ENCODE measurements around the gene GOLGA7B.

GOLGA7B gene

DNA sequence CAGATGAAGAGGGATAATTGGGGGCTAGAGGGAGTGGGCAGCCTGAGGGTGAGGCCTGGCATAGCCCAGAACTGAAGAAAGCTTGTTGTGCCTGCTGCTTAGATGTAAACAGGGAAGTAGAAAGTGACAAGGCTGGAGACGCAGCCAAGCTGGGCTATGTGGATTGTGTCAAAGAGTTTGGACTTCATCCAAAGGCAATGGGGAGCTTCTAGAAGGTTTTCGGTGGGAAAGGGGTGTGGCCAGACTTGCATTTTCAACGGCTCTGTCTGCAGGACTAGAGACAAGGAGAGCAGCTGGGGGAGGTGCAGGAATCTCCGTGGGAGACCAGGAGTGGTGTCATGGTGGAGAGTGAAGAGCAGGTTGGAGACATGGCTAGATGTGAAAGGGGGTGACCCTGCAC lies 48.8 kb downstream of the GOLGA7B start:
- Histone ChIP-seq H3K9me3 (replicated peaks; ENCODE audit: low read length) (no peaks in the 10 kb centered on the region), H3K4me3 (ENCODE audit: low read length) (no peak overlapping the region), H3K27me3 (ENCODE audit: control insufficient read depth, insufficient read depth, low read length) (peaks cover 62% of the 10 kb centered on the region), H3K4me2 (ENCODE audit: low read length) (no peak overlapping the region), H3K9ac (ENCODE audit: low read depth, low read length) (no peak overlapping the region), H3K4me1 (ENCODE audit: control insufficient read depth, insufficient read depth, low read length) (no peaks in the 10 kb centered on the region), H3K36me3 (ENCODE audit: insufficient read depth, low read length) (no peaks in the 10 kb centered on the region)

DNA sequence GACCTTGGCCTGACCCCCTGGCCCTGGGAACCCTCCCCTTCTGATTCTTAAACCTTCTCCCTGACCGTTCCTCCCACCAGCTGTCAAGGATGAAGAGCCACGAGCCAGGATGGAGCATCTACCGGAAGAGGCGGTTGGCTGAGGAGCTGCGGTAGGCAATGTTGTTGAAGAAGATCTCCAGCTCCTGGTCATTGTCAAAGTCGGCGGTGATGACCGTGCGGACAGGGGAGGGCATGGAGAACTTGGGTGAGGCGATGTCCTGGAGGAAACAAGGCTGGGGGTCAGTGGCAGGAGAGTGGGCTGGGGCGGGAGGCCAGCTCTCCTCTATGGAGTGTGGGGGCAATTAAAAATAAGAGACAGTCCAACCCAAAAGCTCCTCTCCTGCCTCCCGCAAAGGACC lies 51.7 kb downstream of the GOLGA7B start:
- Histone ChIP-seq H3K4me1 (ENCODE audit: control insufficient read depth, insufficient read depth, low read length) (no peaks in the 10 kb centered on the region), H3K4me3 (ENCODE audit: low read length) (no peak overlapping the region), H3K27me3 (ENCODE audit: control insufficient read depth, insufficient read depth, low read length) (peaks cover 61% of the 10 kb centered on the region), H3K9me3 (replicated peaks; ENCODE audit: low read length) (no peaks in the 10 kb centered on the region), H3K4me2 (ENCODE audit: low read length) (no peak overlapping the region), H3K9ac (ENCODE audit: low read depth, low read length) (no peak overlapping the region), H3K36me3 (ENCODE audit: insufficient read depth, low read length) (no peaks in the 10 kb centered on the region)

DNA sequence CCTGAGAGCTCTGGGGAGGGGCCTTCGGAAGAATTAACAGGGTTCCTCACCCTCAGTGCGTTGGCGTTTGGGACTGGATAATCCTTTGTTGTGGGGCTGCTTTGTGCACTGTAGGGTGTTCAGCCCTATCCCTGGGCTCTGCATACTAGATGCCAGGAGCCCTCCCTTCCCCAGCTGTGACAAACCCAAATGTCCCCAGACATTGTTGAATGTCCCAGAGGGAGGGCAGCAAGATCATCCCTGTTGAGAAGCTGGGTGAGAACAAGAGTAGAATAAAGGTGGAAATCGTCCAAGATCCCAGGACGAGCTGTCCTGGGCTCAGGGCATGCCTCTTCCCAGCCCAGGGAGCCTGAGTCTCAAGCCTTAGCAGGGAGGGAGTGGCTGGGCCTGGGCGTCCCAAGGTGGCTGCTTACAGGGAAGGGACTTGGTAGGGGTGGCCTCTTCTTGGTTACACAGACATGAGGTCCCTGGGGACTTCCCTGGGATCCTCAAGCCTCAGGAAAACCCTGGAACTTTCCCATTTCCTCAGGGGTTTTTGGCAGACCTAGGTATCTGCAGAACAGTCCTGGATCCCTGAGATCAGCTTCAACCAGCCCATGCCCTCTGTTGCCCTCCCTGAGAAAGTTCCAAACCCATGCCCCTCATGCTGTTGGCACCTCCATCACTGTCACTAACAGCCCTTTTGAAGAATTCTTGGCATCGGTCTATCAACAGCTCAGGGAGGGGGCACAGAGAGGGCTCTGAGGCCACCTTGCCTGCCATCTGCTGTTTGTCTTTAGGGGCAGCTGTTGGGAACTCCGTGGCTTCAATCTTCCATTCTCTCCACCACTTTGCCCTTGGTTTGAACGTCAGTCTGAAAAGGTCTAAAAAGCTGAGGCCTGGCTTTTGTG lies 53.7 kb downstream of the GOLGA7B start:
- Histone ChIP-seq H3K4me1 (ENCODE audit: control insufficient read depth, insufficient read depth, low read length) (no peaks in the 10 kb centered on the region), H3K27me3 (ENCODE audit: control insufficient read depth, insufficient read depth, low read length) (peaks cover 65% of the 10 kb centered on the region), H3K9ac (ENCODE audit: low read depth, low read length) (no peak overlapping the region)

GRCh38 chr10:97904018-97904381 lies 54.4 kb downstream of the GOLGA7B start:
- Histone ChIP-seq H3K4me3 (ENCODE audit: low read length) (no peak overlapping the region), H3K9ac (ENCODE audit: low read depth, low read length) (no peak overlapping the region), H3K4me1 (ENCODE audit: control insufficient read depth, insufficient read depth, low read length) (no peaks in the 10 kb centered on the region), H3K27me3 (ENCODE audit: control insufficient read depth, insufficient read depth, low read length) (peaks cover 63% of the 10 kb centered on the region), H3K9me3 (replicated peaks; ENCODE audit: low read length) (no peaks in the 10 kb centered on the region), H3K4me2 (ENCODE audit: low read length) (no peak overlapping the region), H3K36me3 (ENCODE audit: insufficient read depth, low read length) (no peaks in the 10 kb centered on the region)

More for the DNA sequence above, 53.7 kb downstream of the GOLGA7B start:
- Histone ChIP-seq H3K4me3 (ENCODE audit: low read length) (no peak overlapping the region), H3K9me3 (replicated peaks; ENCODE audit: low read length) (no peaks in the 10 kb centered on the region), H3K4me2 (ENCODE audit: low read length) (no peak overlapping the region), H3K36me3 (ENCODE audit: insufficient read depth, low read length) (no peaks in the 10 kb centered on the region)

GRCh38 chr10:97904576-97904975 lies 54.9 kb downstream of the GOLGA7B start:
- no peak overlapping the region for H3K4me3 ChIP-seq (ENCODE audit: low read length)

DNA sequence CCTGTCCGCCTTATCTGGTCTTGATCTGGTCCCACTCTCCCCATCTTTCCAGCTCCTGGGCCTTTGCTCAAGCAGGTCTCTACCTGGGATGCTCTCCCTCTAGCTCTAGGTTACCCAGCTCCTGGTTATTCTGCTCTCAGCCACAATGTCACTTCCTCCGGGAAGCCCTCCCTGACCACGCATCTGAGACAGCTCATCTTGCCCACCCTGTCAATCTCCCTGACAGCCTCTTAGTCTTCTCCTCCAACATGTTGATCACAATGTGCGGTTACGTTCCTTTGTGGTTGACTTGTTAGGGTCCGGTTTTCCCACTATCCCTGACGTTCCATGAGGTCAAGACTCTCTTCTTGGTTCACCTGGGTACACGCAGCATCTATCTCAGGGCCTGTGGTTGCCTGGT lies 55.6 kb downstream of the GOLGA7B start:
- H3K36me3 ChIP-seq (ENCODE audit: insufficient read depth, low read length), result no peaks in the 10 kb centered on the region
- no peaks in the 10 kb centered on the region for H3K9me3 ChIP-seq (replicated peaks; ENCODE audit: low read length)
- H3K4me3 ChIP-seq (ENCODE audit: low read length), result no peak overlapping the region
- peaks cover 66% of the 10 kb centered on the region for H3K27me3 ChIP-seq (ENCODE audit: control insufficient read depth, insufficient read depth, low read length)
- H3K9ac ChIP-seq (ENCODE audit: low read depth, low read length), result no peak overlapping the region
- H3K4me2 ChIP-seq (ENCODE audit: low read length), result no peak overlapping the region
- H3K4me1 ChIP-seq (ENCODE audit: control insufficient read depth, insufficient read depth, low read length), result no peaks in the 10 kb centered on the region

More at GRCh38 chr10:97904576-97904975, 54.9 kb downstream of the GOLGA7B start:
- H3K27me3 ChIP-seq (ENCODE audit: control insufficient read depth, insufficient read depth, low read length), result peaks cover 63% of the 10 kb centered on the region
- no peaks in the 10 kb centered on the region for H3K4me1 ChIP-seq (ENCODE audit: control insufficient read depth, insufficient read depth, low read length)
- no peak overlapping the region for H3K4me2 ChIP-seq (ENCODE audit: low read length)
- no peaks in the 10 kb centered on the region for H3K9me3 ChIP-seq (replicated peaks; ENCODE audit: low read length)
- no peaks in the 10 kb centered on the region for H3K36me3 ChIP-seq (ENCODE audit: insufficient read depth, low read length)
- no peak overlapping the region for H3K9ac ChIP-seq (ENCODE audit: low read depth, low read length)

DNA sequence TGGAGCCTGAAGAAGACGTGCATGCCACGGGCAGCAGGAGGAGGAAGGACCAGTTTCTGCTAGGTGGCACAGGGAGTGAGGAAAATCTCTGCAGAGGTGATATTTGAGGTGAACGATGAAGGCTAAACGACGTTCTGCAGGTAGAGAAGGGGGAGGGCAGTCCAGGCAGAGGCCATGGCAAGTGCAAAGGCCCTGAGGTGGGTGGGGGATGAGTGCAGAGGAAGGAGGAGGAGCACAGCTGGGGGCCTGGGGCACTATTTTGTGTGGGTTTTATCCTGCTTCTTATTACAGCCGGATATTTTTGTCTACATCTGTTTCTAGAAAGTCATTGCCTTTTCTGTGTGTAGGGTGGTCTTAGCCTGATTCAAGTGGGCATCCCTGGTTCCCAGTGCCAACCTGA lies 57.6 kb downstream of the GOLGA7B start:
- Histone ChIP-seq H3K9me3 (replicated peaks; ENCODE audit: low read length) (no peaks in the 10 kb centered on the region), H3K4me3 (ENCODE audit: low read length) (no peak overlapping the region), H3K4me2 (ENCODE audit: low read length) (no peak overlapping the region), H3K27me3 (ENCODE audit: control insufficient read depth, insufficient read depth, low read length) (peaks cover 75% of the 10 kb centered on the region), H3K9ac (ENCODE audit: low read depth, low read length) (no peak overlapping the region), H3K36me3 (ENCODE audit: insufficient read depth, low read length) (no peaks in the 10 kb centered on the region), H3K4me1 (ENCODE audit: control insufficient read depth, insufficient read depth, low read length) (no peaks in the 10 kb centered on the region)

DNA sequence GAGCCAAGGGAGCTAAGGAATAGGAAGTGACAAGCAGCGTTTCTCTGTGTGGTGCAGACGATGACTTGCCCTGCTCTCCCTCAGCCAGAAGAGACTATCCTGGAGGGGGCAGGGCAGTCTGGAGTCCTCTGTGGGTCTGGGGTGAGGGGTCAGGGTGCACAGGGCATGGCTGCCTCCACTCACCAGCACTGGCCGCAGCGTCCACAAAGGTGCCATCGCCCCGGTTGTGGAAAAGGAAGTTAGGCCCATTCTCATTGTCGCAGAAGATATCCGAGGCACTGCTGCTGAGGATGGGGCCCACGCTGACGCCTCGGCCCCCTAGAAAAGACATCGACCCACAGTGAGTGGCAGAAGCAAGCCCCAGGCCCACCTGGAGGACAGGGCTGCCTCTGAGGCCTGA lies 58.2 kb downstream of the GOLGA7B start:
- Histone ChIP-seq H3K4me2 (ENCODE audit: low read length) (no peak overlapping the region), H3K36me3 (ENCODE audit: insufficient read depth, low read length) (no peaks in the 10 kb centered on the region), H3K4me1 (ENCODE audit: control insufficient read depth, insufficient read depth, low read length) (no peaks in the 10 kb centered on the region), H3K4me3 (ENCODE audit: low read length) (no peak overlapping the region), H3K9ac (ENCODE audit: low read depth, low read length) (no peak overlapping the region), H3K27me3 (ENCODE audit: control insufficient read depth, insufficient read depth, low read length) (peaks cover 81% of the 10 kb centered on the region), H3K9me3 (replicated peaks; ENCODE audit: low read length) (no peaks in the 10 kb centered on the region)

GRCh38 chr10:97910661-97911060 lies 61.0 kb downstream of the GOLGA7B start:
- Histone ChIP-seq H3K36me3 (ENCODE audit: insufficient read depth, low read length) (no peaks in the 10 kb centered on the region), H3K4me2 (ENCODE audit: low read length) (no peak overlapping the region), H3K9me3 (replicated peaks; ENCODE audit: low read length) (no peaks in the 10 kb centered on the region), H3K9ac (ENCODE audit: low read depth, low read length) (no peak overlapping the region), H3K4me3 (ENCODE audit: low read length) (no peak overlapping the region), H3K27me3 (ENCODE audit: control insufficient read depth, insufficient read depth, low read length) (peaks cover 76% of the 10 kb centered on the region), H3K4me1 (ENCODE audit: control insufficient read depth, insufficient read depth, low read length) (no peaks in the 10 kb centered on the region)

DNA sequence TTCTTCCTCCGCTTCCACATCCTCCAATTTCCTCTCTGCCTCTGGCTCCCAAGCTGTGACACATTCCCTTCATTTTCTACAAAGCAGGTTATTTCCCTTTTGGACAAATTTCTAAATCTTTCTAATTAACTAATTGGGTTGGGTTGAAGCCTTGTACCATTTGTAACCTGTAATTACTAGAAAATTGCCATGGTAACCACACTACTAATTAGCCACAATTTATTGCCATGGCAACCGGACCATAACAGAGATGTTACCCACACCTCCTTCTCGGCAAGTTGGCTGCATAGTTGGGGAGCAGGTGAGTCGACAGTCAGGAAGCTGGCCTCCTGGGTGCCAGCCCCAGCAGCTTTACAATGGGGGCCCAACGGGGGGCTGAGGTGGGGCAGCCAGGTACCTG lies 61.6 kb downstream of the GOLGA7B start:
- no peaks in the 10 kb centered on the region for H3K36me3 ChIP-seq (ENCODE audit: insufficient read depth, low read length)
- peaks cover 76% of the 10 kb centered on the region for H3K27me3 ChIP-seq (ENCODE audit: control insufficient read depth, insufficient read depth, low read length)
- no peaks in the 10 kb centered on the region for H3K9me3 ChIP-seq (replicated peaks; ENCODE audit: low read length)
- no peak overlapping the region for H3K9ac ChIP-seq (ENCODE audit: low read depth, low read length)
- no peak overlapping the region for H3K4me3 ChIP-seq (ENCODE audit: low read length)
- H3K4me2 ChIP-seq (ENCODE audit: low read length), result no peak overlapping the region
- no peaks in the 10 kb centered on the region for H3K4me1 ChIP-seq (ENCODE audit: control insufficient read depth, insufficient read depth, low read length)

- Histone ChIP-seq H3K36me3 (ENCODE audit: insufficient read depth, low read length) (no peaks in the 10 kb centered on the region), H3K4me1 (ENCODE audit: control insufficient read depth, insufficient read depth, low read length) (no peaks in the 10 kb centered on the region), H3K9me3 (replicated peaks; ENCODE audit: low read length) (no peaks in the 10 kb centered on the region), H3K4me2 (ENCODE audit: low read length) (no peak overlapping the region), H3K4me3 (ENCODE audit: low read length) (no peak overlapping the region), H3K27me3 (ENCODE audit: control insufficient read depth, insufficient read depth, low read length) (peaks cover 78% of the 10 kb centered on the region), H3K9ac (ENCODE audit: low read depth, low read length) (no peak overlapping the region)
These were observed 63.5 kb downstream of the GOLGA7B start for GRCh38 chr10:97913193-97913592.

DNA sequence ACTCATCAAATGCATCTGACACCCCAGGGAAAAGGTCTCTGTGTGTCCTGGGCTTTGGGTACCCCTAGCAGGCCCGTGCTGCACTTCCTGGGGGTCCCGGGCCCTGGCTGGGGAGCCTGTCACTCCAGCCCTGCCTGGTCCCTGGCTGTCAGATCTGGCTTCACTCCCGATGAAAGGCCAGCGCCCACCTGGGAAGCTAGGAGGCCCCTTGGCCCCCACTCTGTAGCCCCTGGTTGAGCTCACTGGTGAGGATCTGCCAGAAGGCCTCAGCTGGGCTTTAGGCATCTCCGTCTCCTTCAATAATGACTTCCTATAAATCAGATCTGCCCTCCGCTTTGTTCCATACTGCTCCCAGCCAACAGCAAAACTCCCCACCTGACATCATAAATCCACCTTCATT lies 64.0 kb downstream of the GOLGA7B start:
- Histone ChIP-seq H3K4me3 (ENCODE audit: low read length) (no peak overlapping the region), H3K9me3 (replicated peaks; ENCODE audit: low read length) (no peaks in the 10 kb centered on the region), H3K4me2 (ENCODE audit: low read length) (no peak overlapping the region), H3K36me3 (ENCODE audit: insufficient read depth, low read length) (no peaks in the 10 kb centered on the region), H3K4me1 (ENCODE audit: control insufficient read depth, insufficient read depth, low read length) (no peaks in the 10 kb centered on the region), H3K9ac (ENCODE audit: low read depth, low read length) (no peak overlapping the region), H3K27me3 (ENCODE audit: control insufficient read depth, insufficient read depth, low read length) (peaks cover 78% of the 10 kb centered on the region)
